Esophagus squamous epithelium (tissue), 5 donors: Measurements from ENCODE around the gene C3orf22. TPM values are rescaled to one million over a fixed set of nuclear protein-coding genes. Genes with fewer than 3 reads are reported as not detected.

Experiments
- DNase-seq: peaks from one replicate; lab custom pipeline; 2025; lab: John Stamatoyannopoulos, UW
- H3K27ac ChIP-seq, 4 donors: fragments of 200-600 bp; sonication (generic); one replicate each; pipeline ENCODE4 v1.5.1; 2016 to 2019; ENCODE audit warnings: mild to moderate bottlenecking in 1 of 4
- H3K27me3 ChIP-seq, 4 donors: fragments of 200-600 bp; sonication (generic); 1 replicate in 3 of 4; 2 replicates in 1 of 4; pipeline versions ENCODE4 v1.5.1 to v1.6.0; 2017 to 2021; ENCODE audit warnings: antibody characterized with exemption in 1 of 4
- H3K36me3 ChIP-seq, 3 donors: fragments of 200-600 bp; sonication (generic); one replicate each; pipeline ENCODE4 v1.5.1; 2016 to 2019
- H3K4me1 ChIP-seq, 3 donors: fragments of 200-600 bp; sonication (generic); one replicate each; pipeline ENCODE4 v1.5.1; 2017 to 2019
- H3K4me3 ChIP-seq, 4 donors: fragments of 200-600 bp; sonication (generic); 1 replicate in 3 of 4; 2 replicates in 1 of 4; pipeline ENCODE4 v1.5.1; 2016 to 2019; ENCODE audit warnings: mild to moderate bottlenecking in 2 of 4, moderate library complexity in 1 of 4
- H3K9me3 ChIP-seq, 3 donors: fragments of 200-600 bp; sonication (generic); one replicate each; pipeline ENCODE4 v1.5.1; 2016 to 2019
- CTCF ChIP-seq, 6 experiments: fragments of 450-650 bp in 4 of 6; fragments of 200-600 bp in 2 of 6; sonication (generic) in 2 of 6; IDR thresholded peaks; one replicate each; pipeline ENCODE4 v1.5.1; 2016 to 2019; ENCODE audit warnings: antibody characterized with exemption in 6 of 6, mild to moderate bottlenecking in 4 of 6, moderate library complexity in 4 of 6
- POLR2A ChIP-seq, 4 donors: fragments of 450-650 bp; IDR thresholded peaks; one replicate each; pipeline ENCODE4 v1.6.1; 2017; ENCODE audit warnings: antibody characterized with exemption in 4 of 4, mild to moderate bottlenecking in 4 of 4, moderate library complexity in 3 of 4
- WGBS, 2 donors: methylation state at CpG; one replicate each; pipeline ENCODE4 v1.1.5; 2018; 5-methylcytosine and 5-hydroxymethylcytosine counted together
- intact Hi-C: fragments of 100-400 bp; cut with DNase I; formaldehyde crosslinking; loops from one replicate; pipeline ENCODE4 v1.15.0; 2022
- total RNA-seq, 4 donors: library from RNA; depleted of rRNA; stranded (reverse); fragments of >200 nt; gene quantifications; one replicate each; pipeline ENCODE4 v1.1.0, GENCODE V29; 2016
- donor health status: DM: yes; HTN: yes; CAD: no.

The C3orf22 gene
- total RNA-seq, 4 donors from 2014 or later = not detected

- H3K4me3 ChIP-seq = no peak overlapping the region
- H3K36me3 ChIP-seq = no peaks in the 10 kb centered on the region
- TF ChIP-seq POLR2A (IDR thresholded peaks at IDR 0.05) (no peak), CTCF (IDR thresholded peaks at IDR 0.05) (no peak)
- H3K9me3 ChIP-seq = peaks cover 0 to 5% (median 0%) of the 10 kb centered on the region in 3 donors
- no peaks in the 10 kb centered on the region for H3K27me3 ChIP-seq
- WGBS, 2 donors = 64 to 73% methylated on average over 4 of the region's 4 CpGs
- DNase-seq = no peak
- no peak overlapping the region for H3K27ac ChIP-seq
- no peaks in the 10 kb centered on the region for H3K4me1 ChIP-seq
- intact Hi-C loops = no loop called here
Measured at GRCh38 chr3:126582311-126582710, 23.6 kb upstream of the C3orf22 start.

- no peaks in the 10 kb centered on the region for H3K27me3 ChIP-seq
- no peak overlapping the region for H3K27ac ChIP-seq
- no peaks in the 10 kb centered on the region for H3K9me3 ChIP-seq
- no peaks in the 10 kb centered on the region for H3K36me3 ChIP-seq
- 73 to 83% methylated on average over 2 of the region's 2 CpGs for WGBS, 2 donors
- no peak for TF ChIP-seq POLR2A (IDR thresholded peaks at IDR 0.05)
- no peak for TF ChIP-seq CTCF (IDR thresholded peaks at IDR 0.05)
- intact Hi-C loops = no loop called here
- DNase-seq = no peak
- H3K4me3 ChIP-seq = no peak overlapping the region
- no peaks in the 10 kb centered on the region for H3K4me1 ChIP-seq
Measured at GRCh38 chr3:126581569-126581968, 22.8 kb upstream of the C3orf22 start.

- Histone ChIP-seq H3K27me3 (no peaks in the 10 kb centered on the region), H3K36me3 (no peaks in the 10 kb centered on the region)
- 65 to 75% methylated on average over 4 to 5 of the region's 5 CpGs for WGBS, 2 donors
Measured at GRCh38 chr3:126580746-126581145, 22.0 kb upstream of the C3orf22 start.

GRCh38 chr3:126578702-126579101 is 20.0 kb upstream of the C3orf22 start:
- no peak for DNase-seq
- TF ChIP-seq POLR2A (IDR thresholded peaks at IDR 0.05) (no peak), CTCF (IDR thresholded peaks at IDR 0.05) (no peak)
- H3K4me1 ChIP-seq = peaks cover 0 to 2% (median 0%) of the 10 kb centered on the region in 3 donors
- H3K4me3 ChIP-seq = no peak overlapping the region
- no peak overlapping the region for H3K27ac ChIP-seq
- H3K27me3 ChIP-seq = no peaks in the 10 kb centered on the region
- WGBS, 2 donors = no CpG with 5 or more reads among the region's 7 CpGs
- no peaks in the 10 kb centered on the region for H3K36me3 ChIP-seq
- no peaks in the 10 kb centered on the region for H3K9me3 ChIP-seq
- intact Hi-C loops = no loop called here

More at GRCh38 chr3:126580746-126581145, 22.0 kb upstream of the C3orf22 start:
- intact Hi-C loops = no loop called here
- TF ChIP-seq CTCF (IDR thresholded peaks at IDR 0.05) = no peak
- no peak for TF ChIP-seq POLR2A (IDR thresholded peaks at IDR 0.05)
- no peak for DNase-seq
- Histone ChIP-seq H3K27ac (no peak overlapping the region), H3K9me3 (no peaks in the 10 kb centered on the region), H3K4me1 (no peaks in the 10 kb centered on the region), H3K4me3 (no peak overlapping the region)

GRCh38 chr3:126577261-126577660 is 18.5 kb upstream of the C3orf22 start:
- Histone ChIP-seq H3K27me3 (no peaks in the 10 kb centered on the region), H3K27ac (no peak overlapping the region), H3K4me3 (no peak overlapping the region), H3K4me1 (peaks cover 0 to 4% (median 0%) of the 10 kb centered on the region in 3 donors), H3K9me3 (no peaks in the 10 kb centered on the region), H3K36me3 (no peaks in the 10 kb centered on the region)
- no peak for DNase-seq
- 81 to 100% methylated on average over 1 to 2 of the region's 2 CpGs for WGBS, 2 donors
- intact Hi-C loops = no loop called here
- TF ChIP-seq POLR2A (IDR thresholded peaks at IDR 0.05) (no peak), CTCF (IDR thresholded peaks at IDR 0.05) (no peak)
